HL-60 (cell line): ENCODE data around the gene EIF5.

ENCODE experiments used
- DNase-seq, 2 experiments: peaks; one replicate each; pipeline ENCODE4 v3.0.0-alpha.2; 2010 to 2020; ENCODE audit warnings: low read depth in 1 of 2, low spot score in 1 of 2
- H3K27ac ChIP-seq: fragments of 250-450 bp; sonication (Bioruptor Pico); replicated peaks from 2 replicates; pipeline ENCODE4 v1.5.1; 2020; ENCODE audit warnings: mild to moderate bottlenecking, moderate library complexity
- H3K27me3 ChIP-seq: fragments of 250-450 bp; sonication (Bioruptor Pico); 2 replicates; pipeline ENCODE4 v1.5.1; 2021; ENCODE audit warnings: mild to moderate bottlenecking, moderate library complexity; ENCODE audit not compliant: insufficient read depth, poor library complexity, severe bottlenecking
- H3K4me3 ChIP-seq: replicated peaks from 2 replicates; pipeline ENCODE4 v1.5.1; 2011; ENCODE audit warnings: mild to moderate bottlenecking, control low read depth, low read length; ENCODE audit not compliant: insufficient read depth
- GABPA ChIP-seq: IDR thresholded peaks from 2 replicates; pipeline ENCODE4 v1.6.1; 2012; ENCODE audit warnings: low read depth
- POLR2AphosphoS5 ChIP-seq: IDR thresholded peaks from 2 replicates; pipeline ENCODE4 v1.6.1; 2012; ENCODE audit warnings: low read depth
- SPI1 ChIP-seq: IDR thresholded peaks from 2 replicates; pipeline ENCODE4 v1.6.1; 2012; ENCODE audit warnings: low read depth, mild to moderate bottlenecking, borderline replicate concordance
- TF ChIP-seq, protein P1 (sequence below): IDR thresholded peaks from one replicate; pipeline ENCODE4 v1.5.1; 2011; ENCODE audit warnings: low read length, control low read depth, inconsistent platforms; ENCODE audit not compliant: insufficient read depth
- TF ChIP-seq, protein P2 (sequence below): IDR thresholded peaks from 2 replicates; pipeline ENCODE4 v1.6.1; 2012; ENCODE audit warnings: low read depth; ENCODE audit not compliant: insufficient replicate concordance

EIF5 gene

GRCh38 chr14:103311171-103311997, 22.7 kb upstream of the EIF5 start:
- H3K27me3 ChIP-seq, result no peaks in the 10 kb centered on the region
- TF ChIP-seq, protein P1, sequence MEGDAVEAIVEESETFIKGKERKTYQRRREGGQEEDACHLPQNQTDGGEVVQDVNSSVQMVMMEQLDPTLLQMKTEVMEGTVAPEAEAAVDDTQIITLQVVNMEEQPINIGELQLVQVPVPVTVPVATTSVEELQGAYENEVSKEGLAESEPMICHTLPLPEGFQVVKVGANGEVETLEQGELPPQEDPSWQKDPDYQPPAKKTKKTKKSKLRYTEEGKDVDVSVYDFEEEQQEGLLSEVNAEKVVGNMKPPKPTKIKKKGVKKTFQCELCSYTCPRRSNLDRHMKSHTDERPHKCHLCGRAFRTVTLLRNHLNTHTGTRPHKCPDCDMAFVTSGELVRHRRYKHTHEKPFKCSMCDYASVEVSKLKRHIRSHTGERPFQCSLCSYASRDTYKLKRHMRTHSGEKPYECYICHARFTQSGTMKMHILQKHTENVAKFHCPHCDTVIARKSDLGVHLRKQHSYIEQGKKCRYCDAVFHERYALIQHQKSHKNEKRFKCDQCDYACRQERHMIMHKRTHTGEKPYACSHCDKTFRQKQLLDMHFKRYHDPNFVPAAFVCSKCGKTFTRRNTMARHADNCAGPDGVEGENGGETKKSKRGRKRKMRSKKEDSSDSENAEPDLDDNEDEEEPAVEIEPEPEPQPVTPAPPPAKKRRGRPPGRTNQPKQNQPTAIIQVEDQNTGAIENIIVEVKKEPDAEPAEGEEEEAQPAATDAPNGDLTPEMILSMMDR, result no peak
- TF ChIP-seq POLR2AphosphoS5, result no peak
- TF ChIP-seq, protein P2, sequence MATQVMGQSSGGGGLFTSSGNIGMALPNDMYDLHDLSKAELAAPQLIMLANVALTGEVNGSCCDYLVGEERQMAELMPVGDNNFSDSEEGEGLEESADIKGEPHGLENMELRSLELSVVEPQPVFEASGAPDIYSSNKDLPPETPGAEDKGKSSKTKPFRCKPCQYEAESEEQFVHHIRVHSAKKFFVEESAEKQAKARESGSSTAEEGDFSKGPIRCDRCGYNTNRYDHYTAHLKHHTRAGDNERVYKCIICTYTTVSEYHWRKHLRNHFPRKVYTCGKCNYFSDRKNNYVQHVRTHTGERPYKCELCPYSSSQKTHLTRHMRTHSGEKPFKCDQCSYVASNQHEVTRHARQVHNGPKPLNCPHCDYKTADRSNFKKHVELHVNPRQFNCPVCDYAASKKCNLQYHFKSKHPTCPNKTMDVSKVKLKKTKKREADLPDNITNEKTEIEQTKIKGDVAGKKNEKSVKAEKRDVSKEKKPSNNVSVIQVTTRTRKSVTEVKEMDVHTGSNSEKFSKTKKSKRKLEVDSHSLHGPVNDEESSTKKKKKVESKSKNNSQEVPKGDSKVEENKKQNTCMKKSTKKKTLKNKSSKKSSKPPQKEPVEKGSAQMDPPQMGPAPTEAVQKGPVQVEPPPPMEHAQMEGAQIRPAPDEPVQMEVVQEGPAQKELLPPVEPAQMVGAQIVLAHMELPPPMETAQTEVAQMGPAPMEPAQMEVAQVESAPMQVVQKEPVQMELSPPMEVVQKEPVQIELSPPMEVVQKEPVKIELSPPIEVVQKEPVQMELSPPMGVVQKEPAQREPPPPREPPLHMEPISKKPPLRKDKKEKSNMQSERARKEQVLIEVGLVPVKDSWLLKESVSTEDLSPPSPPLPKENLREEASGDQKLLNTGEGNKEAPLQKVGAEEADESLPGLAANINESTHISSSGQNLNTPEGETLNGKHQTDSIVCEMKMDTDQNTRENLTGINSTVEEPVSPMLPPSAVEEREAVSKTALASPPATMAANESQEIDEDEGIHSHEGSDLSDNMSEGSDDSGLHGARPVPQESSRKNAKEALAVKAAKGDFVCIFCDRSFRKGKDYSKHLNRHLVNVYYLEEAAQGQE, result no peak
- TF ChIP-seq SPI1, result no peak
- no peak for TF ChIP-seq GABPA
- no peak for DNase-seq
- H3K4me3 ChIP-seq, result no peak overlapping the region
- no peak overlapping the region for H3K27ac ChIP-seq

DNA sequence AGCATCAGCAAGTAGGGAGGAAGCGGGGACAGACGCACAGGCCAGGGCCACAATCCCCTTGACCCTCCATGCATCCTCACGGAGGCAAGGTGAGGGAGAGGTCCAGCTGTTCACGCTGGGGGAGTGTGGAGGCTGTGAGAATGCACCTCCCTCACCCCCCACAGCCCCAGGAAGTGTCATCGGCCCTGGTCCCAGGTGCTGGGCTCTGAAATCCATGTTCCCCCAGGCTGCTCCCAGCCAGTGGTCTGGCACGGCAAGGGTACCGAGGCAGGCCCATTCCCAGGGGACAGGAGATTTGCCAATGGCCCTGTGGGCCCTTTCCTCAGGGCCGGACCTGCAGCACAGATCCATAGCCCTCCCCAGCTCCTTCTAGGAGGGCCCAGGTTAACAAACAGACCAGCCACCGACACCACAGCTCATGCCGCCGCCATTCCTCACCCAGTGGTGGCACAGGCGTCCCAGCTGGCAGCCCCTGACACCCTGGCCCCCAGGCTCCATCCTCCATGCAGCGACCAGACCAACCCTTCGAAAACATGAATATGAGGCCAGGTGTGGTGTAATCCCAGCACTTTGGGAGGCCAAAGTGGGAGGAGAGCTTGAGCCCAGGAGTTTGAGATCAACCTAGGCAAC, 21.9 kb upstream of the EIF5 start:
- no peaks in the 10 kb centered on the region for H3K27me3 ChIP-seq
- TF ChIP-seq SPI1 (no peak), POLR2AphosphoS5 (no peak)
- DNase-seq, result no peak
- H3K27ac ChIP-seq, result no peak overlapping the region
- no peak overlapping the region for H3K4me3 ChIP-seq

GRCh38 chr14:103313704-103314103, 20.3 kb upstream of the EIF5 start:
- Histone ChIP-seq H3K27ac (no peak overlapping the region), H3K27me3 (no peaks in the 10 kb centered on the region), H3K4me3 (no peak overlapping the region)
- no peak for DNase-seq
- TF ChIP-seq SPI1 (no peak), POLR2AphosphoS5 (no peak), GABPA (no peak)
- TF ChIP-seq, protein P1, result no peak
- TF ChIP-seq, protein P2, result no peak

GRCh38 chr14:103314496-103315277, 19.4 kb upstream of the EIF5 start:
- no peak for DNase-seq
- no peak overlapping the region for H3K4me3 ChIP-seq
- TF ChIP-seq SPI1 (no peak), POLR2AphosphoS5 (no peak)
- H3K27me3 ChIP-seq, result no peaks in the 10 kb centered on the region
- no peak overlapping the region for H3K27ac ChIP-seq
